ENCODE results near the gene G0S2. TPM values are rescaled to one million over a fixed set of nuclear protein-coding genes. Genes with fewer than 3 reads are reported as not detected.
A peak's percentile ranks its signal among the peaks of the same experiment; 100 is the strongest.

Gene G0S2
- total and polyA plus RNA-seq, 9 of the 15 experiments (the other 6 are each of a cell fraction or from before 2014, with no cell fraction given), result 0.18 to 65.6 (median 11.4) TPM

GRCh38 chr1:209648931-209649776 is 26.1 kb upstream of the G0S2 start (continued):
- TF ChIP-seq CHD7 (IDR thresholded peaks at IDR 0.05; ENCODE audit: low read depth, low read length) (no peak), MAFK (IDR thresholded peaks at IDR 0.05; ENCODE audit: low read length) (0 out of 2 replicates have a peak, but pooled peaks have one; percentile 2), ELF4 (CRISPR knock-in tag; IDR thresholded peaks at IDR 0.05) (peak; percentile 60; the same call in 1 of the 2 replicates), MEIS2 (IDR thresholded peaks at IDR 0.05; ENCODE audit: partially characterized antibody) (peak; percentile 23), GATAD2A (IDR thresholded peaks at IDR 0.05) (no peak), POLR3A (IDR thresholded peaks at IDR 0.05; ENCODE audit: borderline replicate concordance, extremely low read depth, insufficient read depth, insufficient read length) (no peak), ZNF280B (CRISPR knock-in tag; IDR thresholded peaks at IDR 0.05) (no peak), ZNF592 (IDR thresholded peaks at IDR 0.05) (peak; percentile 93), EHMT2 (IDR thresholded peaks at IDR 0.05) (0 out of 2 replicates have a peak, but pooled peaks have one; percentile 37)

All from K562 (cell line).